ENCODE measurements around the gene CDON. TPM values are rescaled to one million over a fixed set of nuclear protein-coding genes. Genes with fewer than 3 reads are reported as not detected.

The CDON gene
- total RNA-seq, 1 experiment from 2014 or later, result 17.1 TPM

DNA sequence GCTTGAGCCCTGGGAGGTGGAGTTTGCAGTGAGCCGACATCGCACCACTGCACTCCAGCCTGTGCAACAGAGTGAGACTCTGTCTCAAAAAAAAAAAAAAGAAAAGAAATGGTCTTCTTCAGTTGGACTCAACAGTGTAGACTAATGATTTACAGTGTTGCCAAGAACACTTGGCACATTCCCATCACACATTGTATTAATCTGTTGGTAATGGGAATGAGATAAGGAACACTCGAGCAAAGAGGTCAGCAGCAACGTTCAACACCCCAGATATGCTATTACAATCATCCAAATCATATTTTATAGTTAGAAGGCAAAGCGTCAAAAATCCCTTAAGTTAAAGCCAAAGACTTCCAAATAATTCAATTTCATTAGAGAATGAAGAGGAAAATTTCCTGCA is 14.5 kb downstream of the CDON start:
- no peak for TF ChIP-seq TCF7L2 (IDR thresholded peaks at IDR 0.05; ENCODE audit: low read depth, low read length)
- Histone ChIP-seq H3K27ac (ENCODE audit: low read length) (no peak overlapping the region), H3K36me3 (ENCODE audit: control insufficient read depth, insufficient read depth, low read length) (no peaks in the 10 kb centered on the region), H3K9me3 (ENCODE audit: control insufficient read depth, insufficient read depth, low read depth, low read length) (no peaks in the 10 kb centered on the region), H3K4me3 (ENCODE audit: low read depth in 2 of 2, low read length in 2 of 2) (no peak overlapping the region), H3K4me1 (ENCODE audit: control insufficient read depth, insufficient read depth, low read length) (no peaks in the 10 kb centered on the region), H3K27me3 (ENCODE audit: control insufficient read depth, insufficient read depth, low read length) (no peaks in the 10 kb centered on the region)
- ATAC-seq (no peak), DNase-seq (ENCODE audit: low read depth, low spot score) (no peak)
- POLR2A ChIA-PET, result no interaction called here
- no TSS peak for BruUV-seq (replicated peaks)
- intact Hi-C loops (cut with micrococcal nuclease; ENCODE audit: unreplicated experiment) (no loop called here), in situ Hi-C loops (cut with HindIII; ENCODE audit: low pct_unique_long_range_greater_than_20kb, low sequenced_read_pairs) (no loop called here)
- CTCF ChIA-PET, result no interaction called here

DNA sequence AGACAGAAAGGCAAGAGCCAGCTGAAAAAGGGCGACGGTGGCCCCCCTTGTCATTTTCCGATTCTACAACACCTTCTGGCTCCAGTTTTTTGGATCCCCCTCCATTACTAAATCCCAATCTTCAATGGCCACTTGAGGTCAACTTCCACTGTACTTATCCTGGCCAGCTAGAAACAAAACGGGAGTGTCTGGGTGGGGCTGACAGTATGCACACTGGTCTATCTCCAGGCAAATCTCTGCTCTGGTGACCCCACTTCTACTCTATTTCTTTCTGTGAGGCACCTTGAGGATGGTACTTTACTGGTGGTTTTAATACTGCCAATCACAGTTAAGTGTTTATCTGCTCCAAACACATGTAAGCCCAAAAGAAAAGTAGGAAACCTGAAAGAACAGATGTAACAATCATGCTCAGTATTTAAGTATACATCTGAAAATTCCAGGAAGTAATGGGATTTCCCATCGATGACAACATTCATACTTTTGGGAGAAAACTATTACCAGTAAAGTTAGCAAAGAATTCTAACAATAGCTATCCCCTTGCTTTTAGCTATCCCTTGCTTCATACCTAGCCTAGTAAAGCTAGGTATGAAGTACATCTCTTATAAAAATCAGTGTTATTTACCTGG is 16.0 kb downstream of the CDON start:
- TF ChIP-seq POLR2AphosphoS5 (IDR thresholded peaks at IDR 0.05; ENCODE audit: low read depth, low read length), result no peak
- TF ChIP-seq, protein P1, sequence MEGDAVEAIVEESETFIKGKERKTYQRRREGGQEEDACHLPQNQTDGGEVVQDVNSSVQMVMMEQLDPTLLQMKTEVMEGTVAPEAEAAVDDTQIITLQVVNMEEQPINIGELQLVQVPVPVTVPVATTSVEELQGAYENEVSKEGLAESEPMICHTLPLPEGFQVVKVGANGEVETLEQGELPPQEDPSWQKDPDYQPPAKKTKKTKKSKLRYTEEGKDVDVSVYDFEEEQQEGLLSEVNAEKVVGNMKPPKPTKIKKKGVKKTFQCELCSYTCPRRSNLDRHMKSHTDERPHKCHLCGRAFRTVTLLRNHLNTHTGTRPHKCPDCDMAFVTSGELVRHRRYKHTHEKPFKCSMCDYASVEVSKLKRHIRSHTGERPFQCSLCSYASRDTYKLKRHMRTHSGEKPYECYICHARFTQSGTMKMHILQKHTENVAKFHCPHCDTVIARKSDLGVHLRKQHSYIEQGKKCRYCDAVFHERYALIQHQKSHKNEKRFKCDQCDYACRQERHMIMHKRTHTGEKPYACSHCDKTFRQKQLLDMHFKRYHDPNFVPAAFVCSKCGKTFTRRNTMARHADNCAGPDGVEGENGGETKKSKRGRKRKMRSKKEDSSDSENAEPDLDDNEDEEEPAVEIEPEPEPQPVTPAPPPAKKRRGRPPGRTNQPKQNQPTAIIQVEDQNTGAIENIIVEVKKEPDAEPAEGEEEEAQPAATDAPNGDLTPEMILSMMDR (IDR thresholded peaks at IDR 0.05), result no peak
- no peak for TF ChIP-seq TCF7L2 (IDR thresholded peaks at IDR 0.05; ENCODE audit: low read depth, low read length)
- TF ChIP-seq SIN3A (IDR thresholded peaks at IDR 0.05; ENCODE audit: borderline replicate concordance, insufficient read depth, low read depth, low read length), result no peak
- TF ChIP-seq, protein P2, sequence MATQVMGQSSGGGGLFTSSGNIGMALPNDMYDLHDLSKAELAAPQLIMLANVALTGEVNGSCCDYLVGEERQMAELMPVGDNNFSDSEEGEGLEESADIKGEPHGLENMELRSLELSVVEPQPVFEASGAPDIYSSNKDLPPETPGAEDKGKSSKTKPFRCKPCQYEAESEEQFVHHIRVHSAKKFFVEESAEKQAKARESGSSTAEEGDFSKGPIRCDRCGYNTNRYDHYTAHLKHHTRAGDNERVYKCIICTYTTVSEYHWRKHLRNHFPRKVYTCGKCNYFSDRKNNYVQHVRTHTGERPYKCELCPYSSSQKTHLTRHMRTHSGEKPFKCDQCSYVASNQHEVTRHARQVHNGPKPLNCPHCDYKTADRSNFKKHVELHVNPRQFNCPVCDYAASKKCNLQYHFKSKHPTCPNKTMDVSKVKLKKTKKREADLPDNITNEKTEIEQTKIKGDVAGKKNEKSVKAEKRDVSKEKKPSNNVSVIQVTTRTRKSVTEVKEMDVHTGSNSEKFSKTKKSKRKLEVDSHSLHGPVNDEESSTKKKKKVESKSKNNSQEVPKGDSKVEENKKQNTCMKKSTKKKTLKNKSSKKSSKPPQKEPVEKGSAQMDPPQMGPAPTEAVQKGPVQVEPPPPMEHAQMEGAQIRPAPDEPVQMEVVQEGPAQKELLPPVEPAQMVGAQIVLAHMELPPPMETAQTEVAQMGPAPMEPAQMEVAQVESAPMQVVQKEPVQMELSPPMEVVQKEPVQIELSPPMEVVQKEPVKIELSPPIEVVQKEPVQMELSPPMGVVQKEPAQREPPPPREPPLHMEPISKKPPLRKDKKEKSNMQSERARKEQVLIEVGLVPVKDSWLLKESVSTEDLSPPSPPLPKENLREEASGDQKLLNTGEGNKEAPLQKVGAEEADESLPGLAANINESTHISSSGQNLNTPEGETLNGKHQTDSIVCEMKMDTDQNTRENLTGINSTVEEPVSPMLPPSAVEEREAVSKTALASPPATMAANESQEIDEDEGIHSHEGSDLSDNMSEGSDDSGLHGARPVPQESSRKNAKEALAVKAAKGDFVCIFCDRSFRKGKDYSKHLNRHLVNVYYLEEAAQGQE (IDR thresholded peaks at IDR 0.05; ENCODE audit: insufficient read depth in 1 of 2, low read depth in 2 of 2, low read length in 1 of 2), result no peak
- ChIA-PET POLR2A (interaction anchor here (0.6 to 0.7 kb wide), 2 partner anchors 24 to 44 kb away, joined by 3 to 11 read pairs; no protein-coding TSS in a partner anchor), CTCF (no interaction called here)
- no peaks in the 10 kb centered on the region for H3K36me3 ChIP-seq (ENCODE audit: control insufficient read depth, insufficient read depth, low read length)
- in situ Hi-C loops (cut with HindIII; ENCODE audit: low pct_unique_long_range_greater_than_20kb, low sequenced_read_pairs), result no loop called here
- no peaks in the 10 kb centered on the region for H3K27me3 ChIP-seq (ENCODE audit: control insufficient read depth, insufficient read depth, low read length)
- no peak overlapping the region for H3K27ac ChIP-seq (ENCODE audit: low read length)
- H3K9me3 ChIP-seq (ENCODE audit: control insufficient read depth, insufficient read depth, low read depth, low read length), result no peaks in the 10 kb centered on the region
- H3K4me1 ChIP-seq (ENCODE audit: control insufficient read depth, insufficient read depth, low read length), result no peaks in the 10 kb centered on the region
- no peak overlapping the region for H3K4me3 ChIP-seq (ENCODE audit: low read depth in 2 of 2, low read length in 2 of 2)
- ATAC-seq (no peak), DNase-seq (ENCODE audit: low read depth, low spot score) (no peak)
- no TSS peak for BruUV-seq (replicated peaks)
- intact Hi-C loops (cut with micrococcal nuclease; ENCODE audit: unreplicated experiment), result no loop called here

DNA sequence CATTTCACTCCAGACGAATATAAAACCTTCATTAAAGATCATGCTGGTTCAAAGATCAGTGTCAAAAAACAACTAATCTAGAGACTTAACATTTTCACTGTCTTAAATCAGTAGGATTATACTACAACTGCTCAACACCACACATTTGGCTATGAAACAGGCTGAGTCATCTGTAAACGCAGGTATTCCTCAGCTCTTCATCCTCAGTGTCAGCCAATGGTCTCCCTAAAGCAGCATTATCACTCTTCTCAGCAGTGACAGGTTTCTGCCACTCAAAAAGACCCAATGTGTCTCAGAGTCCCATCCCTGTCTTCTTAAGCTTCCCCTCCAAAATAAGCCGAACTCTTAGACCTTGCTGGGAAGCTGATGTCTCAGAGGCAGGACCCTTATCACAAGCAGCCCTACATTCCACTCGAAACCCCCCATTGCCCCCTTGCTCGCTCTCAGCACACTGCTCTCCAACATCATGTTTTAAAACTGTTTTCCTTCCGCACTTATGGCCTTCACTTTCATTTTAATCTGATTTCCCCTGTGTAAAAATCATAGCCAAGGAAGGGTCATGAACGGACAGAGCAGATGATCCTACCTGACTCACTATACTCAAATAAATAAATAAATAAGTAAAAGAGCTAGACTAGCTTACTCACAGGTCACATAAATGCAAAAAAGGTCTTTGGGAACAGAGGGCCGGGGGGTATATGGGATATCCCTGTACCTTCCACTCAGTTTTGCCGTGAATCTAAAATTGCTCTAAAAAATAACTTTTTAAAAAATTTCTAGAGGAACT is 23.0 kb downstream of the CDON start:
- no TSS peak for BruUV-seq (replicated peaks)
- in situ Hi-C loops (cut with HindIII; ENCODE audit: low pct_unique_long_range_greater_than_20kb, low sequenced_read_pairs), result no loop called here

More for the DNA sequence above, 23.0 kb downstream of the CDON start:
- TF ChIP-seq TCF7L2 (IDR thresholded peaks at IDR 0.05; ENCODE audit: low read depth, low read length) (no peak), POLR2AphosphoS5 (IDR thresholded peaks at IDR 0.05; ENCODE audit: low read depth, low read length) (no peak), SIN3A (IDR thresholded peaks at IDR 0.05; ENCODE audit: borderline replicate concordance, insufficient read depth, low read depth, low read length) (no peak)
- TF ChIP-seq, protein P2 (IDR thresholded peaks at IDR 0.05; ENCODE audit: insufficient read depth in 1 of 2, low read depth in 2 of 2, low read length in 1 of 2), result no peak
- TF ChIP-seq, protein P1 (IDR thresholded peaks at IDR 0.05), result no peak
- Histone ChIP-seq H3K36me3 (ENCODE audit: control insufficient read depth, insufficient read depth, low read length) (no peaks in the 10 kb centered on the region), H3K27ac (ENCODE audit: low read length) (no peak overlapping the region), H3K4me1 (ENCODE audit: control insufficient read depth, insufficient read depth, low read length) (no peaks in the 10 kb centered on the region), H3K27me3 (ENCODE audit: control insufficient read depth, insufficient read depth, low read length) (no peaks in the 10 kb centered on the region), H3K9me3 (ENCODE audit: control insufficient read depth, insufficient read depth, low read depth, low read length) (no peaks in the 10 kb centered on the region), H3K4me3 (ENCODE audit: low read depth in 2 of 2, low read length in 2 of 2) (no peak overlapping the region)
- ChIA-PET POLR2A (interaction anchor here (0.5 kb wide), 1 partner anchor 153 kb away, joined by 8 read pairs; no protein-coding TSS in a partner anchor), CTCF (interaction anchor here (0.6 kb wide), 1 partner anchor 587 kb away, joined by 5 read pairs; no protein-coding TSS in a partner anchor)
- DNase-seq (ENCODE audit: low read depth, low spot score), result no peak
- intact Hi-C loops (cut with micrococcal nuclease; ENCODE audit: unreplicated experiment), result no loop called here
- ATAC-seq, result no peak

Data from Panc1 (cell line).